T-helper 2 cell treated with Interferon-gamma antibody and Interleukin-4, amounts not matched to agents 5 μg/mL and 100 μg/mL, for 36 hours (primary cell): ENCODE measurements around the gene TPTE2.
"Not testable (repeated sequence)": the region's sequence is repeated elsewhere in the genome, so short reads cannot be mapped to it uniquely, and the experiment has no call there.

Experiments used
- DNase-seq: peaks from one replicate; pipeline ENCODE4 v3.0.0; 2021; ENCODE audit warnings: low spot score
- H3K27ac Mint-ChIP-seq: one replicate; pipeline ENCODE4 v1.8.0; 2021; ENCODE audit warnings: mild to moderate bottlenecking, mixed read lengths
- H3K27me3 Mint-ChIP-seq: one replicate; pipeline ENCODE4 v1.8.0; 2021; ENCODE audit warnings: low read depth, mixed read lengths
- H3K36me3 Mint-ChIP-seq: one replicate; pipeline ENCODE4 v1.8.0; 2021; ENCODE audit warnings: low read depth, mixed read lengths
- H3K4me1 Mint-ChIP-seq: one replicate; pipeline ENCODE4 v1.8.0; 2021; ENCODE audit warnings: low read depth, mixed read lengths
- H3K4me3 Mint-ChIP-seq: one replicate; pipeline ENCODE4 v1.8.0; 2022; ENCODE audit warnings: mild to moderate bottlenecking, moderate library complexity, mixed read lengths
- H3K9me3 Mint-ChIP-seq: one replicate; pipeline ENCODE4 v1.8.0; 2021; ENCODE audit warnings: mixed read lengths

TPTE2 gene

DNA sequence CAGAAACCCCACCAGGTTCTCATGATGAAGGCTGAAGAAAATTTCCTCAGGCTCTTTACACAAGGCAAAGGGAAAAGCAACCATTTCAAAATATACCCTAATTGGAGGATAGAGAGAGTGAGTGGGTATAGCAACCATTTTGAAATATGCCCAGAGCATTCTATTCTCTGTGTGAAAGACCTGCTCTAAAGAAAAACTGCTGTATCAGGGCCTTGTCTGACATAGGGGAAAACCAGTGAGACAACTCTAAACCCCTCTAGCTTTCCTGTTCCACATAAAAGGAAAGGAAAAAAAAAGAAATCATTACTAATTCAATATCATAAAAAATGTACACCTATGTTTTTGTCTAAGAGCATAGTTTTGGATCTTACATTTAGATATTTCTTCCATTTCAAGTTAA is 42.3 kb downstream of the TPTE2 start:
- H3K27ac Mint-ChIP-seq = no peak overlapping the region
- no peaks in the 10 kb centered on the region for H3K36me3 Mint-ChIP-seq
- DNase-seq = no peak
- no peak overlapping the region for H3K4me3 Mint-ChIP-seq
- H3K9me3 Mint-ChIP-seq = no peaks in the 10 kb centered on the region
- H3K4me1 Mint-ChIP-seq = peaks cover 5% of the 10 kb centered on the region
- no peaks in the 10 kb centered on the region for H3K27me3 Mint-ChIP-seq

DNA sequence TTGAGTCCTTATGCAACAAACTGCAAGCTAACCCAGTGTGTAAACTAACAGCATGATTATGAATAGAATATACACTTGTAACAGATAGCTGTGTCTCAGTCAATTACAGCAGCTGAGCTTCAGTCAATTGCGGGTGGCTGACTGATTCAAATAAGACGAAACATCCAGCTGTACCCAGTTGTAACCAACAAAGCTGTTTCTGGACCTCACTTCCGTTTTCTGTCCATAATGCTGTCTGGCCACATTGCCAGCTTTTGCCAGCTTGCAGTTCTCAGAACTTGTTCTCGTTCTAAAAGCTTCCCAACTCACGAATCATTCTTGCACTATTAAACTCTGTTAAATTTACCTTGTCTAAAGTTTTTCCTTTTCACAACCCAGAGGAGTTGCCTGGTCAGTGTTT is 53.7 kb downstream of the TPTE2 start:
- H3K4me1 Mint-ChIP-seq, H3K36me3 Mint-ChIP-seq, DNase-seq, H3K4me3 Mint-ChIP-seq, H3K27ac Mint-ChIP-seq, H3K27me3 Mint-ChIP-seq, H3K9me3 Mint-ChIP-seq: not testable (repeated sequence)

DNA sequence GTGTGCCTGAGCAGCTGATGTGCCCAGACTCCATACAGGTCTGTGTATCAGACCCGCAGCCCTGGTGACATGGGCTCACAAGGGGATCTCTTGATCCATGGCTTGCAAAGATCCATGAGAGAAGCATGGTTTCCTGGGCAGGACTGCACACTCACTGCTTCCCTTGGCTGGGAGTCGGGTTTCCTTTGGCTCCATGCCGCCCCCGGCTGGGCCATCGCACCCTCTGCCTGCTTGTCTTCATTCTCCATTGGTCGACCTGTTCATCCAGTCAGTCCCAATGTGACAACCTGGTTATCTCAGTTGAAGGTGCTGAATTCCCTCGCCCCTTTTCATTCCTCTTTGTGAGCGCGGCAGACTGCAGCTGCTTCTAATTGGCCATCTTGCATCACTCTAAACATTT is 101.2 kb downstream of the TPTE2 start:
- H3K9me3 Mint-ChIP-seq = peaks cover 22% of the 10 kb centered on the region
- not testable (repeated sequence) for H3K27ac Mint-ChIP-seq, H3K4me3 Mint-ChIP-seq, DNase-seq, H3K4me1 Mint-ChIP-seq, H3K27me3 Mint-ChIP-seq, H3K36me3 Mint-ChIP-seq

DNA sequence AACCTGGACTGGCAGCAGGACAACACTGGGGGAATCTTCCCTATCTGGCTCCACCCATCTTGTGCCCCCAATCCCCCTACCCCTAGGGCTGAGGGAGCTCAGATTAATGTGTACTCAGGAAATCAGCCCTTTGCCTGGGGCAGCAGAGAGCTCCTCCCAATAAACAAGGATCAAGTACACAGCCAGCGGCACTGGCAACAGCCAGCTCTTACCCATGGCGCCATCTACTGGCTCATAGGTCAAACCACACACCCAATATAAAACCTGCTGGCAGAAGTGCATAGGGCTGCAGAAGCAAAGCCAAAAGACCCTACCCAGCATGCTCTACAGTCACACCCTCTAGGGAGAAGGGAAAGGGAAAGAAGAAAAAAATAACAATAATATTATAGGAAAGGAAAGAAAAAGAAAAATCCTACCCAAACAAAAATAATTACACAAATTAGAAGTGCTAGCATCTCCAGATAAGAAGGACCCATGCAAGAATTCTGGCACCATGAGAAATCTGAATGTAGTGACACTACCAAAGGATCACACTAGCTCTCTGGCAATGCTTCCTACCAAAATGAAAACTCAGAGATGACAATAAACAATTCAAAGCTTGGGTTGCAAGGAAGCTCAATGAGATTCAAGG is 122.2 kb downstream of the TPTE2 start:
- DNase-seq, H3K36me3 Mint-ChIP-seq, H3K27me3 Mint-ChIP-seq, H3K27ac Mint-ChIP-seq, H3K9me3 Mint-ChIP-seq, H3K4me1 Mint-ChIP-seq, H3K4me3 Mint-ChIP-seq: not testable (repeated sequence)

DNA sequence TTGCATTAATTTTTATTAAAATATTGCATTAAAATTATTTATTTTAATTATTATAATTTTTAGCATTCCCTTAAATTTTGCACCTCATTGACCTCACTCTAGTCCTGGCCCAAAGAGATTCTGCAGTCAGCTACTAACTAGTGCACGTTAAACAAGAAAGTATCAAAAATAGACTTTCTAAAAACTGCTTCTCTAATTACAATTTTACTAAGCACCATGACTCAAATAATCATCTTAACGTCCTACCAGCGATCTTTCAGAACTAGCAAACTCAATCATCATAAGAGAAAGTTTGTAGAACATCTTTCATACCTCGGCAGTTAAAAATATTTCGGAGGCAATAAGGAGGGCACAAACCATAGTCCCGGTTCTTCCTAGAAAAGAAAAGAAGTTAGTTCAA is 123.6 kb downstream of the TPTE2 start:
- not testable (repeated sequence) for H3K9me3 Mint-ChIP-seq, H3K36me3 Mint-ChIP-seq, H3K4me1 Mint-ChIP-seq, H3K4me3 Mint-ChIP-seq, H3K27me3 Mint-ChIP-seq, DNase-seq, H3K27ac Mint-ChIP-seq

DNA sequence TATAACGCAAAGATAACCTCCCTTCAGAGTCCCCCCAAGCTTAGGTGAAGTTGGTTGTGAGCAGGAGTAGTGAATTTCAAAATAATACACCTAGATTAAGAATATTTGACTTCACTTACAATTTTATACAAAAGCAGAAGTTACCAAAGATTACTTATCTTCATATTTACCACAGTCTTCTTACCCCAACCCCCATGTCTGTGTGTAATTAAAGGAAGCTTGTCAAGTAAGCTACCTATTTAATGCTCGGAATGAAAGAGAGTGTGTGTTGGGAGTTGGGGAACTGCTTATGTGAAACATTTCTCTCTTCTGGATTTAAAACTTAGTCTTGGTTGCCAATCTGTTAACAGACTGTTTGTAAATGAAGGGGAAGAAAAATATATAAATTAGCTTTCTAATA is 139.1 kb downstream of the TPTE2 start:
- not testable (repeated sequence) for H3K27me3 Mint-ChIP-seq, DNase-seq, H3K36me3 Mint-ChIP-seq, H3K27ac Mint-ChIP-seq, H3K4me1 Mint-ChIP-seq, H3K4me3 Mint-ChIP-seq
- peaks cover 13% of the 10 kb centered on the region for H3K9me3 Mint-ChIP-seq

DNA sequence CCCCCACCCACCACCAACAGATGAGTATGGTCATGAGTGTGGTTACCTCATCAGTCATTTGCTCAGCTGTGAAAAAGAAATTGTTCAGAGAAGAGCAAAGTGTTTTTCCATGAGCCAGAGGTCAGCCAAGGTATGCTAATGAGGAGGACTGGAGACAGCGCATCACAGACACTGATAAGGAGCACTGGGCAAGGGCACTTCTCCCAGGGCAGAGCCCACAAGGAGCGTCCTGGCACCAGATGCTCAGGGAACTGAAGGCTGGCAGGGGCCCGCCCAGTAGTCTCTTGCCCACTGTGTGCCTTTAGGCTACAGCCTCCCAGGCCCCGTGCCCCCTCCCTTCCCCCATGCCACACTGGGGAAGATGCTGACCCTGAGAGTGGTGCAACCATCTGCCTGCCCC is 148.8 kb downstream of the TPTE2 start:
- not testable (repeated sequence) for H3K27ac Mint-ChIP-seq, H3K27me3 Mint-ChIP-seq, H3K4me3 Mint-ChIP-seq, H3K36me3 Mint-ChIP-seq, DNase-seq, H3K4me1 Mint-ChIP-seq
- H3K9me3 Mint-ChIP-seq = peaks cover 42% of the 10 kb centered on the region

DNA sequence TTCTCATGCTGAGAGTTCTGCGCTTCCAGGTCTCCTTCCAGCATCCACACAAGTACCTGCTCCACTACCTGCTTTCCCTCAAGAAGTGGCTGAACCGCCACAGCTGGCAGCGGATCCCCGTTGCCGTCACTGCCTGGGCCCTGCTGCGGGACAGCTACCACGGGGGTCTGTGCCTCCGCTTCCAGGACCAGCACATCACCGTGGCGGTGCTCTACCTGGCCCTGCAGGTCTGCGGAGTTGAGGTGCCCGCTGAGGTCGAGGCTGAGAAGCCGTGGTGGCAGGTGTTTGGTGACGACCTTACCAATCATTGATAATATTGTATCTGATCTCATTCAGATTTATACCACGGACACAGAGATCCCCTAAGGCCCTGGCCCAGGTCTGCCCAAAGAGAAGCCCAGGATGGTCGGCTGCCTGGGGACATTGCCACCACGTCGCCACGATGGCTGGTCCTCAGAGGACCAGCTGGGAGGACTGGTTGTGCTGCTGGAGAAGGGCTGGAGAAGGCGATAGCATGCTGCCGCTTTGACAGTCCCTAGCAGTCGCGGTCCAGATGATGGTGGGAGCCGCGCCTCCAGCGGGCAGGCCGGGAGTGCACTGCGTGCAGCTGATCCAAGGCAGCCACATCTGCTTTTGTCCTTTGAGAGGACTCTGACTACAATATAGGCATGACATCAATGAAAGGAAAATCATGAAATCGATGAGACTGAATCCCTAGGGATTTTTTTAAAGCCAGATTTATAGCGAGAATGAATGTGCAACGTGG is 178.4 kb downstream of the TPTE2 start:
- H3K27me3 Mint-ChIP-seq, H3K27ac Mint-ChIP-seq, H3K9me3 Mint-ChIP-seq, DNase-seq, H3K4me1 Mint-ChIP-seq, H3K4me3 Mint-ChIP-seq, H3K36me3 Mint-ChIP-seq: not testable (repeated sequence)

DNA sequence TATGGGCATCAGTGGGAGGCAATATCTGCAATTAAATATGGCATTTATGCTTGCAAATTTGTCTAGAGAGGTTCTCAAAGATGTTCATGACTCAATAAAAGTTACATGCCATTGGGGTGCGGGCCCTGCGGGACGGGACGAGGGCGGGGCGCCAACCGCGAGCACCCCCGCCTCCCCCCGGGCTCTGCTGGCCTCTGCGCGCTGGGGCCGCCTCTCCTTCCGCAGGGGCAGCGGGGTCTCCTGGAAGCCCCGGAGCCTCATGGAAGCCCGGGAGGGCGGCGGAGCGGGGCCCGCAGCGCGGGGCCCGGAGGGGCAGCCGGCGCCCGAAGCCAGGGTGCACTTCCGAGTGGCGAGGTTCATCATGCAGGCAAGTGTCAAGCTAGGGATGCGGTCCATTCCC is 179.2 kb downstream of the TPTE2 start:
- DNase-seq = no peak
- Mint-ChIP-seq H3K27me3 (no peaks in the 10 kb centered on the region), H3K4me1 (no peaks in the 10 kb centered on the region), H3K27ac (no peak overlapping the region), H3K36me3 (no peaks in the 10 kb centered on the region), H3K4me3 (no peak overlapping the region), H3K9me3 (no peaks in the 10 kb centered on the region)
